ENCODE measurements around the gene CXorf65. TPM values are rescaled to one million over a fixed set of nuclear protein-coding genes. Genes with fewer than 3 reads are reported as not detected.

Gene CXorf65
- total RNA-seq (2014; rRNA removed; shearing (Covaris generic)) (not detected in 2 replicates), polyA plus RNA-seq (2016; fragmentation: Nextera tagmentation; extraction: Ambion mirVana) (not detected in 2 replicates)

DNA sequence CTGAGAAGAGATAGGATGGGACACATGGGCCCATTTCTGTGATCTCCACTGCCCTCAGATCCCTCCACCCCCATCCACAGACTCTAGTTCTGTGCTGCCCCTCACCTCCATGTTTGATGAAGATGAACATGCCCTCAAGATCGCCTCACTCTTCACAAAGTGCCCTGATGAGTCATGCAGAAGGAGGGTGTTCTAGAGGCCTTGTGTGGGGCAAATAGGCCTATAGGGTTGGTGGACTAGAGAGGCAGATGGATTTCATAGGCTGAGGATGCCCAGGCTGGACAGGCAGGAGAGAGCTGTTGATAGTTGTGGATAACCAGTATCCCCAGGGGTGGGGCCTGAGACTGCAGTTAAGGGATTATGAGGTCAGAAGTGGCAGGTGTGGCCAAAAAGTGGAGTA is at the start of gene CXorf65:
Gene CXorf65, minus strand, starts transcription at position 314 of the 400 bp plus-strand sequence. Its CDS starts 184 bp downstream, at position 130.
- DNase-seq = no peak
- Histone ChIP-seq H3K79me2 (ENCODE audit: insufficient read depth) (no peaks in the 10 kb centered on the region), H2AFZ (no peak within 1 kb of the TSS), H3K9me2 (ENCODE audit: insufficient read depth) (no peaks in the 10 kb centered on the region), H3K9ac (no peak within 1 kb of the TSS), H3F3A (ENCODE audit: insufficient read depth) (no peaks in the 10 kb centered on the region), H3K27me3 (replicated peaks; ENCODE audit: insufficient read depth) (no peaks in the 10 kb centered on the region), H3K9me3 (ENCODE audit: low read depth) (no peaks in the 10 kb centered on the region), H3K4me3 (no peak within 1 kb of the TSS), H3K27ac (no peak within 1 kb of the TSS), H3K4me2 (ENCODE audit: unreplicated experiment) (no peak within 1 kb of the TSS), H3K36me3 (ENCODE audit: low read depth) (no peaks in the 10 kb centered on the region), H4K20me1 (ENCODE audit: insufficient read depth) (no peaks in the 10 kb centered on the region), H3K4me1 (ENCODE audit: insufficient read depth) (no peaks in the 10 kb centered on the region)
- in situ Hi-C loops (cut with MboI) = no loop called here
- no peak for TF ChIP-seq EZH2phosphoT487 (IDR thresholded peaks at IDR 0.05; ENCODE audit: insufficient read depth, low read depth)
- WGBS, 2 experiments (ENCODE audit: low coverage in 1 of 2, low lambda C conversion rate in 2 of 2, missing lambda C conversion rate in 2 of 2) = 70 to 82% methylated on average over 1 of the region's 1 CpG

DNA sequence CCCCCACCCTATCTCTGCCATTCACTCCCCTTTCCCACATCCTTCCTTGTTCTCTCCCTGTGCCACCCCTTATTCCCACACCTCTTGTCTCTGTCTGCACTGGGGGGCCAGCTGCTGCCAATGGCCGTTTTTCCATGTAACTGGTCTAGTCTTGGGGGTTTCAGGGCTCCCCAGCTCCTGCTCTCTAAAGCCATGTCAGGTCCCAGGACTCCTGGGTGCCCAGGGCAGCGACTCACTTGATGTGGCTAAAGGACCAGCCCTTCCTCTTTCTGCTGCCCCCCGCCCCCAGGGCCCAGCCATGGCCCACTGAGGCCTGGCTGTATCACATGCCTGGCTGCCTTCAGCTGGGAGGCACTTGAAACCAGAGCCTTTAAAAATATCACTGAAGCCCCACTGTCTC is 48.1 kb upstream of the CXorf65 start:
- Histone ChIP-seq H3F3A (ENCODE audit: insufficient read depth) (no peaks in the 10 kb centered on the region), H4K20me1 (ENCODE audit: insufficient read depth) (no peaks in the 10 kb centered on the region), H3K4me1 (ENCODE audit: insufficient read depth) (no peaks in the 10 kb centered on the region), H3K27me3 (replicated peaks; ENCODE audit: insufficient read depth) (no peaks in the 10 kb centered on the region), H2AFZ (no peak overlapping the region), H3K9ac (no peak overlapping the region), H3K27ac (no peak overlapping the region), H3K9me3 (ENCODE audit: low read depth) (no peaks in the 10 kb centered on the region), H3K4me3 (no peak overlapping the region), H3K9me2 (ENCODE audit: insufficient read depth) (no peaks in the 10 kb centered on the region), H3K4me2 (ENCODE audit: unreplicated experiment) (no peak overlapping the region), H3K79me2 (ENCODE audit: insufficient read depth) (no peaks in the 10 kb centered on the region), H3K36me3 (ENCODE audit: low read depth) (no peaks in the 10 kb centered on the region)
- no peak for DNase-seq
- in situ Hi-C loops (cut with MboI) = loop anchor here (25.0 kb wide), 1 partner anchor 167 kb away; no protein-coding TSS in a partner anchor
- 20 to 46% methylated on average over 1 to 3 of the region's 3 CpGs for WGBS, 2 experiments (ENCODE audit: low coverage in 1 of 2, low lambda C conversion rate in 2 of 2, missing lambda C conversion rate in 2 of 2)
- TF ChIP-seq EZH2phosphoT487 (IDR thresholded peaks at IDR 0.05; ENCODE audit: insufficient read depth, low read depth) (no peak), EZH2 (IDR thresholded peaks at IDR 0.05; ENCODE audit: insufficient read depth, poor library complexity, severe bottlenecking) (no peak)

DNA sequence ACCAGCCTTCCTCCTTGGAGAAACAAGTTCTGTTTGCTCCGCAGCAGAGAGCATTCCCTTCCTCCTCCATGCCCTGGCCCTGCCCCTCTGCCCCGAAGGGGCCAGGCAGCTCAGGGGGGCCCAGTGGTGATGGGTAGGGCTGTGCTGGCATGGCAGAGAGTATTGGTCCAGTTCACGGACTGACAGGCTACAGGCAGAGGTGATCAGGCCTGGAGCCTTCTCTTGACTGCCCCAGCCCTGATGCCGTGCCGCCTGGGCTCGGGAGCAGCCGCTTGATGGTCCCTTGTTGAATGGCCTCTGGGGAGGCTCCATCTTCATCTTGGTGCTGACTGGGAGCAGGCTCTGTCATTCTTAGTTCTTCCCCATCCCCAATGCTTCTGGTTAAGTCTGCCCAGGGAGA is 47.7 kb upstream of the CXorf65 start:
- H3K27ac ChIP-seq = no peak overlapping the region
- no peak overlapping the region for H3K4me3 ChIP-seq
- H3K27me3 ChIP-seq (replicated peaks; ENCODE audit: insufficient read depth) = no peaks in the 10 kb centered on the region
- no peaks in the 10 kb centered on the region for H3F3A ChIP-seq (ENCODE audit: insufficient read depth)
- H3K9ac ChIP-seq = no peak overlapping the region
- H3K79me2 ChIP-seq (ENCODE audit: insufficient read depth) = no peaks in the 10 kb centered on the region
- H3K9me3 ChIP-seq (ENCODE audit: low read depth) = no peaks in the 10 kb centered on the region
- WGBS, 2 experiments (ENCODE audit: low coverage in 1 of 2, low lambda C conversion rate in 2 of 2, missing lambda C conversion rate in 2 of 2) = 80 to 96% methylated on average over 2 to 5 of the region's 7 CpGs
- TF ChIP-seq EZH2phosphoT487 (IDR thresholded peaks at IDR 0.05; ENCODE audit: insufficient read depth, low read depth) = no peak
- no peak for TF ChIP-seq EZH2 (IDR thresholded peaks at IDR 0.05; ENCODE audit: insufficient read depth, poor library complexity, severe bottlenecking)
- H3K4me2 ChIP-seq (ENCODE audit: unreplicated experiment) = no peak overlapping the region
- in situ Hi-C loops (cut with MboI) = loop anchor here (25.0 kb wide), 1 partner anchor 167 kb away; no protein-coding TSS in a partner anchor
- no peaks in the 10 kb centered on the region for H3K9me2 ChIP-seq (ENCODE audit: insufficient read depth)
- no peaks in the 10 kb centered on the region for H4K20me1 ChIP-seq (ENCODE audit: insufficient read depth)
- H2AFZ ChIP-seq = no peak overlapping the region
- H3K36me3 ChIP-seq (ENCODE audit: low read depth) = no peaks in the 10 kb centered on the region
- no peaks in the 10 kb centered on the region for H3K4me1 ChIP-seq (ENCODE audit: insufficient read depth)
- DNase-seq = no peak

DNA sequence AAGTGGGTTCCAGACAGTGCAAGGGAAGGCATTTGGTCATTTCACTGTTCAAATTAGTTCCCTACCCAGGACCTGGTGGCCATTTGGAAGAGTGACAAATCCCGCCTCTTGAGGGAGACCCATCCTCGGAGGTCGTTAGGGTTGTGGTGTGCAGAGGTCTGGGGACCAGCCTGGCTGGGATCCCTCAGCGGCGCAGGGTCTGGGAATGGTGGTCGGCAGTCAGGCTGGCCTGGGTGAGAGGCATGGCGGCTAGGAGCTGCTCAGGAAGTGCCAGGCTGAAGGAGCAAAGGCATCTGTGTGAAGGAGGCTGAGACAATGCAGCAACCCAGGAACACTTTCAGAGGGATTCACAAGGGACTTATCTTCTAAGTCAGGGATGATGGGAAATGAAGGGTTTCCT is 44.8 kb upstream of the CXorf65 start:
- WGBS, 2 experiments (ENCODE audit: low coverage in 1 of 2, low lambda C conversion rate in 2 of 2, missing lambda C conversion rate in 2 of 2) = 70% methylated on average over 4 to 7 of the region's 7 CpGs
- no peak for DNase-seq
- no peak overlapping the region for H3K4me2 ChIP-seq (ENCODE audit: unreplicated experiment)
- H3K4me3 ChIP-seq = no peak overlapping the region
- in situ Hi-C loops (cut with MboI) = loop anchor here (25.0 kb wide), 1 partner anchor 164 kb away; no protein-coding TSS in a partner anchor
- H3K79me2 ChIP-seq (ENCODE audit: insufficient read depth) = no peaks in the 10 kb centered on the region
- no peak overlapping the region for H3K9ac ChIP-seq
- no peaks in the 10 kb centered on the region for H3K27me3 ChIP-seq (replicated peaks; ENCODE audit: insufficient read depth)
- H3K9me2 ChIP-seq (ENCODE audit: insufficient read depth) = no peaks in the 10 kb centered on the region
- 0 out of 2 replicates have a peak, but pooled peaks cover 3% of the 10 kb centered on the region for H3F3A ChIP-seq (ENCODE audit: insufficient read depth)
- H3K36me3 ChIP-seq (ENCODE audit: low read depth) = no peaks in the 10 kb centered on the region
- no peak overlapping the region for H2AFZ ChIP-seq
- H3K27ac ChIP-seq = no peak overlapping the region
- no peaks in the 10 kb centered on the region for H3K4me1 ChIP-seq (ENCODE audit: insufficient read depth)
- TF ChIP-seq EZH2 (IDR thresholded peaks at IDR 0.05; ENCODE audit: insufficient read depth, poor library complexity, severe bottlenecking) = no peak
- TF ChIP-seq EZH2phosphoT487 (IDR thresholded peaks at IDR 0.05; ENCODE audit: insufficient read depth, low read depth) = no peak
- H4K20me1 ChIP-seq (ENCODE audit: insufficient read depth) = no peaks in the 10 kb centered on the region
- H3K9me3 ChIP-seq (ENCODE audit: low read depth) = no peaks in the 10 kb centered on the region

DNA sequence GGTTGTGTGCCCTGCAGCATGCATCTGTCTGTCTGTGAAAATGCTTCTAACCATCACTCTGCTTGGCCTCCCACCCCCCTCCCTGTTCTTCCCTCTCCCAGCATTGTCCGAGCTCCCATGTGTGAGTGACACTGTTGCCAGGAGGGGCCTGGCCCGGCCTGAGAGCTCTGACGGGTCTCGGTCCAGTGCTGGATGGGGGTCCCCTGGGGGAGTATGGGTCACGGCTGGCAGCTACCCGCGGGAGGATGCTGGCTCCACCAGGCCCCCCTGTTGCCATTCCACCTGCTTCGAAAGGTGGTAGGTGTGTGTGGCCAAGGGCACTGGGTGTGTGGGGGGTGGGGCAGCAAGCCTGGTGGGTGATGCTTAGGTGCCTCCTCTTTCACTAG is 41.7 kb upstream of the CXorf65 start:
- no peak for DNase-seq
- Histone ChIP-seq H3K4me2 (ENCODE audit: unreplicated experiment) (no peak overlapping the region), H3K27ac (no peak overlapping the region), H3K4me3 (no peak overlapping the region), H4K20me1 (ENCODE audit: insufficient read depth) (no peaks in the 10 kb centered on the region), H3K4me1 (ENCODE audit: insufficient read depth) (no peaks in the 10 kb centered on the region), H3K79me2 (ENCODE audit: insufficient read depth) (no peaks in the 10 kb centered on the region), H3K9me3 (ENCODE audit: low read depth) (no peaks in the 10 kb centered on the region), H3K27me3 (replicated peaks; ENCODE audit: insufficient read depth) (no peaks in the 10 kb centered on the region), H3K9me2 (ENCODE audit: insufficient read depth) (no peaks in the 10 kb centered on the region), H2AFZ (no peak overlapping the region), H3K36me3 (ENCODE audit: low read depth) (no peaks in the 10 kb centered on the region), H3K9ac (no peak overlapping the region), H3F3A (ENCODE audit: insufficient read depth) (0 out of 2 replicates have a peak, but pooled peaks cover 4% of the 10 kb centered on the region)
- 97 to 100% methylated on average over 3 to 8 of the region's 8 CpGs for WGBS, 2 experiments (ENCODE audit: low coverage in 1 of 2, low lambda C conversion rate in 2 of 2, missing lambda C conversion rate in 2 of 2)
- TF ChIP-seq EZH2 (IDR thresholded peaks at IDR 0.05; ENCODE audit: insufficient read depth, poor library complexity, severe bottlenecking) (no peak), EZH2phosphoT487 (IDR thresholded peaks at IDR 0.05; ENCODE audit: insufficient read depth, low read depth) (no peak)
- in situ Hi-C loops (cut with MboI) = no loop called here
